HG02759 (cell line): ENCODE measurements around the gene BCHE.

Experiments used
- ATAC-seq: cut with Tn5 transposase; IDR thresholded peaks from one replicate; pipeline ENCODE4 v1.9.1; 2021; ENCODE audit warnings: mild to moderate bottlenecking, moderate library complexity; ENCODE audit not compliant: unreplicated experiment

BCHE gene

GRCh38 chr3:165753560-165753959, 83.7 kb downstream of the BCHE start:
- no peak for ATAC-seq

- no peak for ATAC-seq
Observed at GRCh38 chr3:165751637-165752036, 85.6 kb downstream of the BCHE start.

- ATAC-seq, result no peak
Observed at GRCh38 chr3:165749821-165750220, 87.4 kb downstream of the BCHE start.

- ATAC-seq, result no peak
Observed at GRCh38 chr3:165749241-165749640, 88.0 kb downstream of the BCHE start.

- no peak for ATAC-seq
Observed at GRCh38 chr3:165748094-165748493, 89.1 kb downstream of the BCHE start.

GRCh38 chr3:165746874-165747273, 90.3 kb downstream of the BCHE start:
- ATAC-seq, result no peak

GRCh38 chr3:165744025-165744424, 93.2 kb downstream of the BCHE start:
- ATAC-seq, result no peak

- ATAC-seq, result no peak
Observed at GRCh38 chr3:165742351-165742750, 94.9 kb downstream of the BCHE start.

GRCh38 chr3:165729756-165730155, 107.5 kb downstream of the BCHE start:
- no peak for ATAC-seq

- no peak for ATAC-seq
Observed at GRCh38 chr3:165728924-165729323, 108.3 kb downstream of the BCHE start.

GRCh38 chr3:165725296-165725695, 111.9 kb downstream of the BCHE start:
- no peak for ATAC-seq
